Measurements from ENCODE around the gene PIGT.

DNA sequence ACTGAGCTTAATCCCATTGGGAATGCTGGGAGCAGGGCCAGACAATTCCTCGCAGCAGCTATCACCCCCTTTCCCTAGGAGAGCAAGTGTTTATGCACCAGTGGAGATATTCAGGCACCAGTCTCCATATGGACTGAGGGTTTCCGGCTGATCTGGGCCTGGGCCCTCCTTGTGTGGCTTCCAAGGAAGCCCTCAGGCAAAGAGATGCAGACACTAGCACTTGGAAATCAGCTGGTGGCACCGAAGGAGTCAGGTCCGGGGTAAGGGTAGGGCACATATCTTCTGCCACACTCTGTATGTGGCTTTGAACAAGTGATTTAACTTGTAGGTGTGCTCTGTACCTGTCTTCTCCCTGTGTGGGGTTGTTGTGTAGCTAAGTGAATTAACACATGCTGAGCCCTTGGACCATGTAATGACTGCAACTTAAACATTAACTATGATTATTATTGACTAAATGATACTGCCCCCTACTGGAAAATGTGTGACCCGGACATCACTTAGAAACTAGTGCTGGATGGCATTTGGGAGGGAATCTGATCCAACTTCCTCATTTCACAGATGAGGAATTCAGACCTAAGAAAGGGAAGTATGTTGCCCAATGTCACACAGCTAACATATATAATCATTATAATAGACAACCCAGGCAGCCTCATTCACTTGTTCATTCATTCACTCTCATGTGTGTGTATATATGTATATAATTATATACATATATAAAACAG is 34.3 kb downstream of the PIGT start:
- TF ChIP-seq EZH2 (IDR thresholded peaks at IDR 0.05; ENCODE audit: borderline replicate concordance, low read length) = no peak
- TF ChIP-seq, protein P1, sequence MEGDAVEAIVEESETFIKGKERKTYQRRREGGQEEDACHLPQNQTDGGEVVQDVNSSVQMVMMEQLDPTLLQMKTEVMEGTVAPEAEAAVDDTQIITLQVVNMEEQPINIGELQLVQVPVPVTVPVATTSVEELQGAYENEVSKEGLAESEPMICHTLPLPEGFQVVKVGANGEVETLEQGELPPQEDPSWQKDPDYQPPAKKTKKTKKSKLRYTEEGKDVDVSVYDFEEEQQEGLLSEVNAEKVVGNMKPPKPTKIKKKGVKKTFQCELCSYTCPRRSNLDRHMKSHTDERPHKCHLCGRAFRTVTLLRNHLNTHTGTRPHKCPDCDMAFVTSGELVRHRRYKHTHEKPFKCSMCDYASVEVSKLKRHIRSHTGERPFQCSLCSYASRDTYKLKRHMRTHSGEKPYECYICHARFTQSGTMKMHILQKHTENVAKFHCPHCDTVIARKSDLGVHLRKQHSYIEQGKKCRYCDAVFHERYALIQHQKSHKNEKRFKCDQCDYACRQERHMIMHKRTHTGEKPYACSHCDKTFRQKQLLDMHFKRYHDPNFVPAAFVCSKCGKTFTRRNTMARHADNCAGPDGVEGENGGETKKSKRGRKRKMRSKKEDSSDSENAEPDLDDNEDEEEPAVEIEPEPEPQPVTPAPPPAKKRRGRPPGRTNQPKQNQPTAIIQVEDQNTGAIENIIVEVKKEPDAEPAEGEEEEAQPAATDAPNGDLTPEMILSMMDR (conservative IDR thresholded peaks at IDR 0.05 in 1 of 2, IDR thresholded peaks at IDR 0.05 in 1 of 2; ENCODE audit: extremely low read depth in 1 of 2, insufficient read depth in 1 of 2, low read depth in 1 of 2, low read length in 2 of 2) = peak; percentile 63 to 68

All from mammary epithelial cell (primary cell).